HCT116 (cell line): ENCODE results near the gene NRAP. TPM values are rescaled to one million over a fixed set of nuclear protein-coding genes. Genes with fewer than 3 reads are reported as not detected.

Experiments used
- ATAC-seq: fragments of 200-7000 bp; cut with Tn5 transposase; 2 replicates; pipeline ENCODE4 v1.9.1; 2020; ENCODE audit warnings: mild to moderate bottlenecking, moderate library complexity
- BruUV-seq: library from RNA; stranded (reverse); fragments of 400-500 nt; replicated peaks from 2 replicates; lab custom pipeline; 2021; lab: Mats Ljungman, UMichigan
- CTCF ChIA-PET: fragments of 300-600 bp; sonication (Branson Sonifier 250); formaldehyde crosslinking; loops from one replicate; lab custom pipeline; 2021; ENCODE audit warnings: antibody characterized with exemption; lab: Charles Lee
- POLR2A ChIA-PET: fragments of 300-600, 350-600 bp; sonication (Branson Sonifier 250); formaldehyde crosslinking; loops from one replicate; lab custom pipeline; 2021; ENCODE audit warnings: antibody characterized with exemption; lab: Charles Lee
- RAD21 ChIA-PET, 2 experiments: fragments of 300-600 bp; sonication (Branson Sonifier 250); formaldehyde crosslinking; loops; one replicate each; lab custom pipeline; 2023; ENCODE audit warnings: low total read pairs in 2 of 2; ENCODE audit not compliant: uncharacterized antibody in 2 of 2, unreplicated experiment in 2 of 2, low non-redundant PET in 1 of 2; lab: Charles Lee
- DNase-seq: peaks from one replicate; pipeline ENCODE4 v3.0.0-alpha.2; 2010; ENCODE audit warnings: low read depth, low spot score
- H2AFZ ChIP-seq: fragments of 200-600 bp; shearing (Covaris generic), sonication (generic); 2 replicates; pipeline ENCODE4 v1.6.1; 2017; ENCODE audit warnings: low read depth, mixed run types, mixed read lengths, antibody characterized with exemption, low read length; ENCODE audit not compliant: poor library complexity, severe bottlenecking
- H3K27ac ChIP-seq: 2 replicates; pipeline ENCODE4 v1.5.1; 2012; ENCODE audit warnings: low read depth, low read length
- H3K27me3 ChIP-seq: fragments of 200-600 bp; sonication (generic); 2 replicates; pipeline ENCODE4 v1.6.1; 2016; ENCODE audit warnings: mixed run types, low read length, mixed read lengths; ENCODE audit not compliant: insufficient read depth
- H3K36me3 ChIP-seq, 2 experiments: fragments of 200-500 bp in 1 of 2; fragments of 200-600 bp in 1 of 2; sonication (Bioruptor generic) in 1 of 2; sonication (generic) in 1 of 2; 2 replicates each; pipeline versions ENCODE4 v1.5.1 to v1.6.1; 2014 to 2016; ENCODE audit warnings: low read length in 2 of 2, inconsistent platforms in 1 of 2, mixed read lengths in 1 of 2, mixed run types in 1 of 2; ENCODE audit not compliant: insufficient read depth in 2 of 2, control insufficient read depth in 1 of 2
- H3K4me1 ChIP-seq, 2 experiments: fragments of 200-600 bp in 1 of 2; sonication (generic) in 1 of 2; 2 replicates each; pipeline versions ENCODE4 v1.5.1 to v1.6.1; 2012 to 2017; ENCODE audit warnings: low read length in 2 of 2, inconsistent platforms in 1 of 2, mild to moderate bottlenecking in 1 of 2, mixed read lengths in 1 of 2, mixed run types in 1 of 2, moderate library complexity in 1 of 2; ENCODE audit not compliant: insufficient read depth in 2 of 2, control insufficient read depth in 1 of 2
- H3K4me2 ChIP-seq: fragments of 200-600 bp; sonication (generic); 2 replicates; pipeline ENCODE4 v1.6.1; 2017; ENCODE audit warnings: mixed run types, low read length, mixed read lengths
- H3K4me3 ChIP-seq, 2 experiments: fragments of 200-600 bp in 1 of 2; sonication (generic) in 1 of 2; replicated peaks in 1 of 2; 2 replicates each; pipeline ENCODE4 v1.5.1; 2011 to 2016; ENCODE audit warnings: low read length in 2 of 2, control low read depth in 1 of 2, low read depth in 1 of 2, mild to moderate bottlenecking in 1 of 2, mixed read lengths in 1 of 2, mixed run types in 1 of 2
- H3K79me2 ChIP-seq: fragments of 200-600 bp; sonication (generic); 2 replicates; pipeline ENCODE4 v1.6.1; 2017; ENCODE audit warnings: mild to moderate bottlenecking, mixed run types, low read length, moderate library complexity, mixed read lengths; ENCODE audit not compliant: insufficient read depth
- H3K9ac ChIP-seq: fragments of 200-600 bp; sonication (generic); 2 replicates; pipeline ENCODE4 v1.6.1; 2016; ENCODE audit warnings: low read length, mixed read lengths
- H3K9me2 ChIP-seq: fragments of 200-600 bp; sonication (generic), shearing (Covaris generic); 2 replicates; pipeline ENCODE4 v1.6.1; 2017; ENCODE audit warnings: mixed run types, mild to moderate bottlenecking, moderate library complexity; ENCODE audit not compliant: insufficient read depth
- H3K9me3 ChIP-seq, 2 experiments: fragments of 200-500 bp in 1 of 2; fragments of 200-600 bp in 1 of 2; sonication (Bioruptor generic) in 1 of 2; sonication (generic) in 1 of 2; 2 replicates each; pipeline ENCODE4 v1.6.1; 2014 to 2017; ENCODE audit warnings: low read length in 2 of 2, mixed read lengths in 2 of 2, inconsistent platforms in 1 of 2, low read depth in 1 of 2, mild to moderate bottlenecking in 1 of 2, mixed run types in 1 of 2, moderate library complexity in 1 of 2; ENCODE audit not compliant: control insufficient read depth in 1 of 2, insufficient read depth in 1 of 2
- H4K20me1 ChIP-seq: fragments of 200-600 bp; sonication (generic), shearing (Covaris generic); 2 replicates; pipeline ENCODE4 v1.6.1; 2017; ENCODE audit warnings: mixed run types, mild to moderate bottlenecking, moderate library complexity; ENCODE audit not compliant: insufficient read depth
- ATF3 ChIP-seq: IDR thresholded peaks from 2 replicates; pipeline ENCODE4 v1.6.1; 2012
- CEBPB ChIP-seq: IDR thresholded peaks from 2 replicates; pipeline ENCODE4 v1.6.1; 2012; ENCODE audit warnings: low read depth
- EGR1 ChIP-seq: IDR thresholded peaks from 2 replicates; pipeline ENCODE4 v1.6.1; 2012; ENCODE audit warnings: low read depth
- ELF1 ChIP-seq: IDR thresholded peaks from 2 replicates; pipeline ENCODE4 v1.6.1; 2012; ENCODE audit warnings: low read depth, borderline replicate concordance
- JUND ChIP-seq: IDR thresholded peaks from 2 replicates; pipeline ENCODE4 v1.6.1; 2012
- POLR2A ChIP-seq: IDR thresholded peaks from 2 replicates; pipeline ENCODE4 v1.7.0; 2011; ENCODE audit warnings: borderline replicate concordance; ENCODE audit not compliant: insufficient read depth, insufficient read length; ENCODE audit errors: extremely low read depth
- SIN3A ChIP-seq: IDR thresholded peaks from 2 replicates; pipeline ENCODE4 v1.6.1; 2012; ENCODE audit warnings: low read depth
- TCF7L2 ChIP-seq: IDR thresholded peaks from 2 replicates; pipeline ENCODE4 v1.7.0; 2011; ENCODE audit warnings: borderline replicate concordance, inconsistent platforms; ENCODE audit not compliant: insufficient read depth, insufficient read length; ENCODE audit errors: extremely low read depth
- ZBTB33 ChIP-seq: IDR thresholded peaks from 2 replicates; pipeline ENCODE4 v1.6.1; 2011; ENCODE audit warnings: mild to moderate bottlenecking, low read length, moderate library complexity; ENCODE audit not compliant: insufficient replicate concordance; ENCODE audit errors: extremely low read depth
- ZFX ChIP-seq: fragments of 450-650 bp; IDR thresholded peaks from 2 replicates; pipeline ENCODE4 v1.6.1; 2017
- intact Hi-C: fragments of 100-400 bp; cut with micrococcal nuclease; formaldehyde crosslinking; loops from 2 replicates; pipeline ENCODE4 v1.10.0; 2022
- total RNA-seq: library from RNA; stranded (reverse); gene quantifications from one replicate; pipeline ENCODE4 v1.2.1, GENCODE V29; 2021; ENCODE audit not compliant: unreplicated experiment

Gene NRAP
- total RNA-seq, 1 experiment from 2014 or later, result not detected

- Histone ChIP-seq H3K4me3 (no peak overlapping the region), H3K79me2 (no peaks in the 10 kb centered on the region), H4K20me1 (no peaks in the 10 kb centered on the region), H3K9me2 (no peaks in the 10 kb centered on the region), H3K9me3 (no peaks in the 10 kb centered on the region), H3K36me3 (no peaks in the 10 kb centered on the region), H3K27ac (no peak overlapping the region), H3K4me2 (no peak overlapping the region), H2AFZ (no peak overlapping the region), H3K9ac (no peak overlapping the region), H3K27me3 (peaks cover 50% of the 10 kb centered on the region), H3K4me1 (no peaks in the 10 kb centered on the region)
- DNase-seq (no peak), ATAC-seq (no peak)
- RAD21 ChIA-PET, result no interaction called here
- intact Hi-C loops, result no loop called here
- TF ChIP-seq ZBTB33 (no peak), POLR2A (no peak), ZFX (no peak), SIN3A (no peak), CEBPB (no peak), ELF1 (no peak)
- BruUV-seq, result no TSS peak
- POLR2A ChIA-PET, result interaction anchor here (1.2 kb wide), 1 partner anchor 51 kb away, joined by 3 read pairs; the partner anchor contains the start of gene CASP7
- CTCF ChIA-PET, result interaction anchor here (2.8 kb wide), 1 partner anchor 12 kb away, joined by 12 read pairs; no protein-coding TSS in a partner anchor
Measured at GRCh38 chr10:113627836-113628235, 36.0 kb downstream of the NRAP start.

GRCh38 chr10:113626809-113627355 is 37.0 kb downstream of the NRAP start:
- Histone ChIP-seq H3K4me2 (no peak overlapping the region), H3K4me3 (no peak overlapping the region), H3K9me2 (no peaks in the 10 kb centered on the region), H2AFZ (no peak overlapping the region), H3K27ac (no peak overlapping the region), H3K36me3 (no peaks in the 10 kb centered on the region), H3K4me1 (no peaks in the 10 kb centered on the region), H4K20me1 (no peaks in the 10 kb centered on the region), H3K9me3 (no peaks in the 10 kb centered on the region), H3K27me3 (peaks cover 59% of the 10 kb centered on the region), H3K9ac (no peak overlapping the region), H3K79me2 (no peaks in the 10 kb centered on the region)
- TF ChIP-seq EGR1, result no peak
- no peak for TF ChIP-seq JUND
- no peak for TF ChIP-seq ATF3
- no peak for TF ChIP-seq TCF7L2
- TF ChIP-seq ELF1, result no peak
- CTCF ChIA-PET, result interaction anchor here (2.8 kb wide), 1 partner anchor 11 kb away, joined by 12 read pairs; no protein-coding TSS in a partner anchor
- BruUV-seq, result no TSS peak
- RAD21 ChIA-PET, result no interaction called here
- POLR2A ChIA-PET, result interaction anchor here (1.2 kb wide), 1 partner anchor 52 kb away, joined by 3 read pairs; the partner anchor contains the start of gene CASP7
- DNase-seq, result no peak
- ATAC-seq, result no peak
- intact Hi-C loops, result no loop called here
